22Rv1 (cell line): Measurements from ENCODE around the gene EIPR1.

Experiments used
- ZFX ChIP-seq: fragments of 450-650 bp; IDR thresholded peaks from 2 replicates; pipeline ENCODE4 v1.6.1; 2017; ENCODE audit warnings: antibody characterized with exemption, borderline replicate concordance
- TF ChIP-seq, protein P1 (sequence below): fragments of 450-650 bp; IDR thresholded peaks from 2 replicates; pipeline ENCODE4 v1.5.1; 2017; ENCODE audit warnings: mild to moderate bottlenecking

- TF ChIP-seq, protein P1, sequence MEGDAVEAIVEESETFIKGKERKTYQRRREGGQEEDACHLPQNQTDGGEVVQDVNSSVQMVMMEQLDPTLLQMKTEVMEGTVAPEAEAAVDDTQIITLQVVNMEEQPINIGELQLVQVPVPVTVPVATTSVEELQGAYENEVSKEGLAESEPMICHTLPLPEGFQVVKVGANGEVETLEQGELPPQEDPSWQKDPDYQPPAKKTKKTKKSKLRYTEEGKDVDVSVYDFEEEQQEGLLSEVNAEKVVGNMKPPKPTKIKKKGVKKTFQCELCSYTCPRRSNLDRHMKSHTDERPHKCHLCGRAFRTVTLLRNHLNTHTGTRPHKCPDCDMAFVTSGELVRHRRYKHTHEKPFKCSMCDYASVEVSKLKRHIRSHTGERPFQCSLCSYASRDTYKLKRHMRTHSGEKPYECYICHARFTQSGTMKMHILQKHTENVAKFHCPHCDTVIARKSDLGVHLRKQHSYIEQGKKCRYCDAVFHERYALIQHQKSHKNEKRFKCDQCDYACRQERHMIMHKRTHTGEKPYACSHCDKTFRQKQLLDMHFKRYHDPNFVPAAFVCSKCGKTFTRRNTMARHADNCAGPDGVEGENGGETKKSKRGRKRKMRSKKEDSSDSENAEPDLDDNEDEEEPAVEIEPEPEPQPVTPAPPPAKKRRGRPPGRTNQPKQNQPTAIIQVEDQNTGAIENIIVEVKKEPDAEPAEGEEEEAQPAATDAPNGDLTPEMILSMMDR: no peak
- no peak for TF ChIP-seq ZFX
Observed at GRCh38 chr2:3279236-3279960, 98.2 kb downstream of the EIPR1 start.
